HG03039 (cell line): ENCODE data around the gene ARHGAP42.

Source experiments
- ATAC-seq: cut with Tn5 transposase; IDR thresholded peaks from one replicate; pipeline ENCODE4 v1.9.1; 2021; ENCODE audit warnings: mild to moderate bottlenecking, moderate library complexity; ENCODE audit not compliant: unreplicated experiment

Gene ARHGAP42

GRCh38 chr11:100827934-100828661 is 141.0 kb downstream of the ARHGAP42 start:
- peak; percentile 73 for ATAC-seq

- ATAC-seq, result no peak
Observed at GRCh38 chr11:100830274-100830673, 143.2 kb downstream of the ARHGAP42 start.

- no peak for ATAC-seq
Observed at GRCh38 chr11:100830978-100831732, 144.1 kb downstream of the ARHGAP42 start.

GRCh38 chr11:100831929-100832494 is 144.9 kb downstream of the ARHGAP42 start:
- ATAC-seq, result no peak

- ATAC-seq, result no peak
Observed at GRCh38 chr11:100832829-100833228, 145.7 kb downstream of the ARHGAP42 start.

- no peak for ATAC-seq
Observed at GRCh38 chr11:100833276-100833675, 146.2 kb downstream of the ARHGAP42 start.

GRCh38 chr11:100835854-100836253 is 148.8 kb downstream of the ARHGAP42 start:
- ATAC-seq, result no peak

GRCh38 chr11:100837311-100837710 is 150.2 kb downstream of the ARHGAP42 start:
- no peak for ATAC-seq

- ATAC-seq, result no peak
Observed at GRCh38 chr11:100841711-100842407, 154.8 kb downstream of the ARHGAP42 start.

GRCh38 chr11:100847696-100848216 is 160.7 kb downstream of the ARHGAP42 start:
- no peak for ATAC-seq

- ATAC-seq, result no peak
Observed at GRCh38 chr11:100849009-100849900, 162.2 kb downstream of the ARHGAP42 start.

GRCh38 chr11:100849901-100850235 is 162.8 kb downstream of the ARHGAP42 start:
- ATAC-seq, result no peak

GRCh38 chr11:100851147-100851546 is 164.1 kb downstream of the ARHGAP42 start:
- ATAC-seq, result no peak

GRCh38 chr11:100851584-100852152 is 164.6 kb downstream of the ARHGAP42 start:
- ATAC-seq, result no peak

- ATAC-seq, result no peak
Observed at GRCh38 chr11:100855466-100856067, 168.5 kb downstream of the ARHGAP42 start.

GRCh38 chr11:100857236-100858005 is 170.3 kb downstream of the ARHGAP42 start:
- no peak for ATAC-seq

- ATAC-seq, result no peak
Observed at GRCh38 chr11:100860318-100861155, 173.4 kb downstream of the ARHGAP42 start.

GRCh38 chr11:100861212-100861611 is 174.1 kb downstream of the ARHGAP42 start:
- ATAC-seq, result no peak
